ENCODE measurements around the gene FDX1. TPM values are rescaled to one million over a fixed set of nuclear protein-coding genes. Genes with fewer than 3 reads are reported as not detected.

FDX1 gene
- total RNA-seq, 1 donor from 2014 or later = 13.0 TPM

GRCh38 chr11:110422306-110422905 lies 7.3 kb upstream of the FDX1 start:
- no peaks in the 10 kb centered on the region for H4K20me1 ChIP-seq (ENCODE audit: low read depth)
- TF ChIP-seq EZH2phosphoT487 (IDR thresholded peaks at IDR 0.05) (no peak), CTCF (IDR thresholded peaks at IDR 0.05) (no peak), EZH2 (IDR thresholded peaks at IDR 0.05) (no peak)

GRCh38 chr11:110424775-110425444 lies 4.8 kb upstream of the FDX1 start:
- H3K27ac ChIP-seq = no peak overlapping the region
- H3K4me2 ChIP-seq = no peak overlapping the region
- no peaks in the 10 kb centered on the region for H3K36me3 Mint-ChIP-seq
- no peak for DNase-seq (ENCODE audit: low spot score)
- H3K27me3 ChIP-seq = peaks cover 10% of the 10 kb centered on the region
- no peaks in the 10 kb centered on the region for H3K36me3 ChIP-seq
- peaks cover 8% of the 10 kb centered on the region for H3F3A ChIP-seq (ENCODE audit: low read depth)
- H3K4me1 Mint-ChIP-seq = peaks cover 5% of the 10 kb centered on the region
- no peaks in the 10 kb centered on the region for H3K79me2 ChIP-seq (ENCODE audit: low read depth)
- no peaks in the 10 kb centered on the region for H3K9me3 ChIP-seq (ENCODE audit: low read depth)
- TF ChIP-seq CTCF (IDR thresholded peaks at IDR 0.05) (no peak), EZH2phosphoT487 (IDR thresholded peaks at IDR 0.05) (no peak), EZH2 (IDR thresholded peaks at IDR 0.05) (no peak)
- no peak overlapping the region for H3K4me3 ChIP-seq
- peaks cover 2% of the 10 kb centered on the region for H3K27me3 Mint-ChIP-seq (ENCODE audit: insufficient read depth, low read depth)
- no peaks in the 10 kb centered on the region for H4K20me1 ChIP-seq (ENCODE audit: low read depth)
- H3K4me3 Mint-ChIP-seq = no peak overlapping the region
- peaks cover 5% of the 10 kb centered on the region for H3K9me3 Mint-ChIP-seq
- no peak overlapping the region for H2AFZ ChIP-seq (replicated peaks)
- peaks cover 5% of the 10 kb centered on the region for H3K4me1 ChIP-seq
- H3K27ac Mint-ChIP-seq = no peak overlapping the region
- no peak overlapping the region for H3K9ac ChIP-seq

More at GRCh38 chr11:110422306-110422905, 7.3 kb upstream of the FDX1 start:
- no peaks in the 10 kb centered on the region for H3K36me3 ChIP-seq
- no peak for DNase-seq (ENCODE audit: low spot score)
- Mint-ChIP-seq H3K27me3 (ENCODE audit: insufficient read depth, low read depth) (peaks cover 2% of the 10 kb centered on the region), H3K4me1 (no peaks in the 10 kb centered on the region), H3K36me3 (no peaks in the 10 kb centered on the region), H3K27ac (no peak overlapping the region), H3K9me3 (peaks cover 11% of the 10 kb centered on the region), H3K4me3 (no peak overlapping the region)
- no peak overlapping the region for H3K4me3 ChIP-seq
- no peaks in the 10 kb centered on the region for H3K9me3 ChIP-seq (ENCODE audit: low read depth)
- no peaks in the 10 kb centered on the region for H3K4me1 ChIP-seq
- no peak overlapping the region for H3K27ac ChIP-seq
- H2AFZ ChIP-seq (replicated peaks) = no peak overlapping the region
- H3F3A ChIP-seq (ENCODE audit: low read depth) = no peaks in the 10 kb centered on the region
- no peaks in the 10 kb centered on the region for H3K79me2 ChIP-seq (ENCODE audit: low read depth)
- H3K9ac ChIP-seq = no peak overlapping the region
- no peak overlapping the region for H3K4me2 ChIP-seq
- no peaks in the 10 kb centered on the region for H3K27me3 ChIP-seq

GRCh38 chr11:110425751-110426545 lies 3.8 kb upstream of the FDX1 start:
- Histone ChIP-seq H4K20me1 (ENCODE audit: low read depth) (peaks cover 5% of the 10 kb centered on the region), H3K9me3 (ENCODE audit: low read depth) (no peaks in the 10 kb centered on the region), H3K27ac (no peak overlapping the region), H2AFZ (replicated peaks) (no peak overlapping the region), H3K4me1 (peaks cover 5% of the 10 kb centered on the region), H3K79me2 (ENCODE audit: low read depth) (peaks cover 7% of the 10 kb centered on the region), H3F3A (ENCODE audit: low read depth) (peaks cover 14% of the 10 kb centered on the region), H3K27me3 (peaks cover 10% of the 10 kb centered on the region), H3K9ac (no peak overlapping the region), H3K4me2 (no peak overlapping the region), H3K36me3 (no peaks in the 10 kb centered on the region), H3K4me3 (no peak overlapping the region)
- peaks cover 8% of the 10 kb centered on the region for H3K4me1 Mint-ChIP-seq
- peaks cover 2% of the 10 kb centered on the region for H3K9me3 Mint-ChIP-seq
- TF ChIP-seq CTCF (IDR thresholded peaks at IDR 0.05) (no peak), EZH2 (IDR thresholded peaks at IDR 0.05) (no peak), EZH2phosphoT487 (IDR thresholded peaks at IDR 0.05) (no peak)
- no peaks in the 10 kb centered on the region for H3K36me3 Mint-ChIP-seq
- H3K27me3 Mint-ChIP-seq (ENCODE audit: insufficient read depth, low read depth) = no peaks in the 10 kb centered on the region
- no peak overlapping the region for H3K4me3 Mint-ChIP-seq
- no peak overlapping the region for H3K27ac Mint-ChIP-seq
- DNase-seq (ENCODE audit: low spot score) = no peak
